ELF-1 (cell line): ENCODE measurements around the gene UGT2A1.

Experiments used
- DNase-seq: peaks from one replicate; pipeline ENCODE4 v3.0.0-alpha.2; 2016; ENCODE audit warnings: low read depth, low spot score

Gene UGT2A1

GRCh38 chr4:69589884-69590283 is 63.2 kb downstream of the UGT2A1 start:
- DNase-seq, result no peak

- no peak for DNase-seq
These were observed 68.9 kb downstream of the UGT2A1 start for GRCh38 chr4:69584135-69584534.

DNA sequence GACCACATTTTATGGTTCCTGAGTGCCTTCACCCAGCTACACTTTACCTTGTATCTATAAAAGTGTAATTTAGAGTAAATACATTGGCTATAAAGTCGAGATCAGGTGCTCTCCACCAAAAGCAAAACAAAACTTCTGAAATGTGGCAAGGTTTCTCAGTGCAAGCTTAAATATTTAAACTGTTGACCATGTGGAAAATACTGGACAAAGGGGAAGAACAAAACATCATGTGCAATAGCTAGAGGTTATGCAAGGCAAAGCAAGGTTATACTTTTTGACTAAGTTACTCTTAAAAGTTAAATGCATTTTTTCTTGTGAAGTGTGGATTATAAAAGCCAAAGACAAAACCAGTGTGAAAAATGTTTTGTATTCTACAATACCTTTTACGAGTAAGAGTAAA is 69.5 kb downstream of the UGT2A1 start:
- no peak for DNase-seq

- DNase-seq, result no peak
These were observed 75.8 kb downstream of the UGT2A1 start for GRCh38 chr4:69577245-69577644.

DNA sequence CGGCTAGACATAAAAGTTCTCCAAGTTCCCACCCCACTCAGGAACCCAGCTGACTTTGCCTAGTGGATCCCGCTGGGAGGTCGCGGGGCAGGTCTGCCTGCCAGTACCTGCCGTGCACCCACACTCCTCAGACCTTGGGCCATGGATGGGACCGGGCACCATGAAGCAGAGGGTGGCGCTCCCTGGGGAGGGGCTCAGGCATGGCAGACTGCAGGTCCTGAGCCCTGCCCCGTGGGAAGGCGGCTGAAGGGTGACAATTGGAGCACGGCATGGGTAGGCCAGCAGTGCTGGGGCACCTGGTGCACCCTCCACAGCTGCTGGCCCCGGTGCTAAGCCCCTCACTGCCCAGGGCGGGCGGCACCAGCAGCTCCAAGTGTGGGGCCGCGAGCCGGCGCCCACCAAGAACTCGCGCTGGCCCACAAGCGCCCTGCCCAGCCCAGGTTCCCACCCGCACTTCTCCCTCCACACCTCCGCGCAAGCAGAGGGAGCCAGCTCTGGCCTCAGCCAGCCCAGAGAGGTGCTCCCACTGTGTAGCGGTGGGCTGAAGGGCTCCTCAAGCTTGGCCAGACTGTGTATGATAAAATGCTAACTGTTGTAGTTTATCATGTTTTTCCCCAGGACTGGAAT is 76.7 kb downstream of the UGT2A1 start:
- DNase-seq, result no peak

GRCh38 chr4:69568787-69569186 is 84.3 kb downstream of the UGT2A1 start:
- no peak for DNase-seq

DNA sequence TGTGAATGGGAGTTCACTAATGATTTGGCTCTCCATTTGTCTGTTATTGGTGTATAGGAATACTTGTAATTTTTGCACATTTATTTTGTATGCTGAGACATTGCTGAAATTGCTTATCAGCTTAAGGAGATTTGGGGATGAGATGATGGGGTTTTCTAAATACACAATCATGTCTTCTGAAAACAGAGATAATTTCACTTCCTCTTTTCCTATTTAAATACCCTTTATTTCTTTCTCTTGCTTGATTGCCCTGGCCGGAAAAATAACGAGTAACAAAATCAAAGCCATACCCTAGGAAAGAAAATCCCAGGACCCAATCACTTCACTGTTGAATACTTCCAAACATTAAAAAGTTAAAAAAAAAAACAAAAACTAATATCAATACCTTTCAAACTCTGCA is 89.6 kb downstream of the UGT2A1 start:
- DNase-seq, result no peak

DNA sequence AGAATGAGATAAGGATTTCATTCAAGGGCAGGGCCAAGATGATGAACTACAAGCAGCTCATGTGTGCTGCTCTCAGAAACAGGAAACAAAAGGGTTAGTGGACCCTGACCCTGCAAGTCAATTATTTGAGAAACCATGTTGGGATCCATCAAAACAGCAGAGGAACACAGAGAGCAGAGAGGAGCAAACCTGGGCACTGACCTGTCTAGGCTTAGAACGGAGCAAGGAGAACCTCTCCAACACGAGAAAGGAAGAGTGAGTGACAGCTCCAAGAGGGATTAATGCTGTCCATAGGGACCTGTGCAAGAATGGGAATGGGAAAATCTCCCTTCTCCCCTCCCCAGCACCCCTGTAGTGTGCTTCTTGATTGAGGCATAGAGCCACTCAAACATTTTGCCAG is 103.4 kb downstream of the UGT2A1 start:
- DNase-seq, result no peak

DNA sequence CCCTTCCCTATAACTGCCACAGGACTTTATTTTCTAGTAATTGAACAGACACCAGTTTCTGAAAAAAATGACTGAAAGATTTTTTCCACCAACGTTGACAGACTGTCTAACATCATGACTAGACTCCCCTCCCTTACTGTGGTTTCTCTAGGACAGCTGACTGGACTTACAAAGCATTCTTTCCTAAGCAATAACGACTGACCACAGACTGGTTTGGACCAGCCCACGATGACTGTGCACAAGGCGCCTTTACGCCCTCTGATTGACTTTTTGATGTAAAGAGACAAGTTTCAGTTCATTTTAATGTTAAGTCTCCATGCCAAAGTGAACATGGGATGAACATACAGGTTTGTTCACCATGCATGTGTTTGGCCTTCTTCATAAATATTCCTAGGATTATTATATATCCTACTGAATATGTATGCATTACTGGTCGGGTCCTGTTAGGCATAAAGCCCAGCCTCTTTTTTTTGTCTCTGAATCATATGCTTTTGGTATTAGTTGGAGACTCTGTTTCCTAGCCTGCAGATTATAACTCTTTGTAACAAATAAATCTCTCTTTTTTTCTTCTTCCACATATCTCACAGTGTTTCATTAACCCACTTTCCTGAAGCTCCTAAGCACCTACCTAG is 106.8 kb downstream of the UGT2A1 start:
- DNase-seq, result no peak
